Measurements from ENCODE around the gene CSRP1. TPM values are rescaled to one million over a fixed set of nuclear protein-coding genes. Genes with fewer than 3 reads are reported as not detected.
"Not testable (repeated sequence)": the region's sequence is repeated elsewhere in the genome, so short reads cannot be mapped to it uniquely, and the experiment has no call there.

Gene CSRP1
- total and polyA plus RNA-seq, 2 donors: 39.7 to 170 TPM

DNA sequence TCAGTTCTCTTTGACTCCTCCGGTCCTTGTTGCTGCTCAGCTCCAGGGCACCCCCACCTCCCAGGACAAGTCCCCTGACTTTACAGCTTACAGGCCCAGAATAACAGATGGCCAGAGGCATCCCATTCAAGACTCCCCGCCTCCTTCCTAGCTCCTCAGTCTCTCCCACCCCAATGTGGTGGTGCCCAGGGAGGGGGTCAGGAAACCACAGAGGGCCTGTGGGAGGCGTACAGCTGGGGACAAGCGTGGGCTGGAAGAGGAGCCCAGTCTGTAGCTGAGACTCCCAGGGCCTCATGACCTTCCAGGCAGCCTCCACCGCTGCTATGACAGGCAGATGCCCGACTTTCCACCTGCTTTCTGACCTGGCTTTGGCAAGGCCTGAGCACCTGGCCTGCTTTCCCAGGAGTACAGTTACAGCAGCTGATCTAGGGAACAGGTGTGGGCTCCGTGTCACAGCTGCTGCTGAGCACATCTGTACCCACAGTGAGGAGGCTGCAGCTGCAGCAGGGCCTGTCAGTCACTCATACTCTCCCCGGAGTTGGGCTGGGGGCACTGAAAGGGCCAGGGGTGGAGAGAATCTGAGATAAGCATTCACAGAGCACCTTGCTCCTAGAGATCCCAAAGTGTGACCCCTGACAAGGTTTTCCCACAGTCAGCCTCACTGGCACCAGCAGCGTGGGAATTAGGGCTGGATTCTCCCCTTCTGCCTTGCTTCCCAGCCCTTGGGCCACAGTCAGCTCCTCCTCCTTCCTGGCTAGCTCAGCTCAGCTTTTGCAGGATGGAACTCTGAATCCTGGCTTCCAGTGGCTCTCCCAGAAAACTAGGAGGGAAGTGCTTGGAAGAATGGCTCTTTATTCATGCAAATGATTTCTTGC lies 24.9 kb upstream of the CSRP1 start:
- no peaks in the 10 kb centered on the region for H3K36me3 ChIP-seq (ENCODE audit: control insufficient read depth in 2 of 2, insufficient read depth in 2 of 2, low read length in 1 of 2)
- H3K27ac ChIP-seq (ENCODE audit: low read depth in 1 of 2, low read length in 1 of 2): no peak overlapping the region
- no peak for DNase-seq (ENCODE audit: low read depth in 6 of 9, low spot score in 9 of 9)
- WGBS: 41% methylated on average over 9 of the region's 9 CpGs
- H3K4me1 ChIP-seq (ENCODE audit: control insufficient read depth in 2 of 2, insufficient read depth in 2 of 2, low read length in 2 of 2): peaks cover 0 to 13% of the 10 kb centered on the region in 2 donors
- peaks cover 5 to 29% of the 10 kb centered on the region in 2 donors for H3K27me3 ChIP-seq (ENCODE audit: control insufficient read depth in 2 of 2, insufficient read depth in 1 of 2, low read length in 1 of 2)
- no peaks in the 10 kb centered on the region for H3K9me3 ChIP-seq (ENCODE audit: control insufficient read depth in 2 of 2, insufficient read depth in 1 of 2, low read length in 1 of 2)
- H3K4me3 ChIP-seq (ENCODE audit: low read length in 2 of 2): no peak overlapping the region

DNA sequence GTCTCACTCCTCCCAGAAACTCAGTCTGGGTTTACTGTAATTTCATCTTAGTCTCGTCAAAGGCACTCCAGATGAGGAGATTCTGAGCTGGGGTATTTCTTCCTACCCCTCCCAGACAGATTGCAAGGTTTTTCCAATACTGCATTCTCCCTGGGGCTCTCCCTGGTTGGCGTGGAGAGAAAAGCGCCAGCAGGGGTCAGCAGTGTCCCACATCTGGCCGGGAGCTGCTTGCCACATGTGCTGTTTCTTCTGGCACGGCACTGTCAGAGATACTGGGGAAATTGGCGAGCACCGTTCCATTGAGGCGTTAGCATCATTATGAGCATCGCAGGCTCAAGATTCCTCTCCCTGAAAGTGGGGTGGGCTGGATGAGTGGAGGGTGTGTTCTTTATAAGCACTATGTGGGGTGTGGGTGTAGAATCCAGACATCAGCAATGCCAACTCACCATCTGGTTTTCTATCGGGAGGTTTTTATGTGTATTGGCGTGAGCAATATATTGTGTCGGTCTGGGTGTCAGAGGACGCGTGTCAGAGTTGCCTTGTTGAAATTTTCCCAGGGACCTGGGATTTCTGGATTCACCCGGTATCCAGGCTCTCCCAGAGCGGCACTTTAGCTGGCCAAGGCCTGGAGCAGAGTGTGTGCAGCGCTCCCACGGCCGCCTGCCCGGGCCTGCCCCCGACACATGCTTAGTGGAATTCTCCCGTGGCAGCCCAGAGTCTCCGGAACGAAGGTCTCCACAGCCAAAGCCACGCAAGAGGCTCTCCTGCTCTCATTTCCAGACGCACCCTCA lies 24.0 kb upstream of the CSRP1 start:
- H3K27ac ChIP-seq (ENCODE audit: low read depth in 1 of 2, low read length in 1 of 2): no peak overlapping the region
- H3K27me3 ChIP-seq (ENCODE audit: control insufficient read depth in 2 of 2, insufficient read depth in 1 of 2, low read length in 1 of 2): peaks cover 0 to 21% of the 10 kb centered on the region in 2 donors
- H3K4me1 ChIP-seq (ENCODE audit: control insufficient read depth in 2 of 2, insufficient read depth in 2 of 2, low read length in 2 of 2): peaks cover 0 to 13% of the 10 kb centered on the region in 2 donors
- WGBS: 72% methylated on average over 26 of the region's 26 CpGs
- no peaks in the 10 kb centered on the region for H3K36me3 ChIP-seq (ENCODE audit: control insufficient read depth in 2 of 2, insufficient read depth in 2 of 2, low read length in 1 of 2)
- DNase-seq (ENCODE audit: low read depth in 6 of 9, low spot score in 9 of 9): peak in 2 of 9 donors; percentile 36 to 39
- no peak overlapping the region for H3K4me3 ChIP-seq (ENCODE audit: low read length in 2 of 2)
- H3K9me3 ChIP-seq (ENCODE audit: control insufficient read depth in 2 of 2, insufficient read depth in 1 of 2, low read length in 1 of 2): no peaks in the 10 kb centered on the region

DNA sequence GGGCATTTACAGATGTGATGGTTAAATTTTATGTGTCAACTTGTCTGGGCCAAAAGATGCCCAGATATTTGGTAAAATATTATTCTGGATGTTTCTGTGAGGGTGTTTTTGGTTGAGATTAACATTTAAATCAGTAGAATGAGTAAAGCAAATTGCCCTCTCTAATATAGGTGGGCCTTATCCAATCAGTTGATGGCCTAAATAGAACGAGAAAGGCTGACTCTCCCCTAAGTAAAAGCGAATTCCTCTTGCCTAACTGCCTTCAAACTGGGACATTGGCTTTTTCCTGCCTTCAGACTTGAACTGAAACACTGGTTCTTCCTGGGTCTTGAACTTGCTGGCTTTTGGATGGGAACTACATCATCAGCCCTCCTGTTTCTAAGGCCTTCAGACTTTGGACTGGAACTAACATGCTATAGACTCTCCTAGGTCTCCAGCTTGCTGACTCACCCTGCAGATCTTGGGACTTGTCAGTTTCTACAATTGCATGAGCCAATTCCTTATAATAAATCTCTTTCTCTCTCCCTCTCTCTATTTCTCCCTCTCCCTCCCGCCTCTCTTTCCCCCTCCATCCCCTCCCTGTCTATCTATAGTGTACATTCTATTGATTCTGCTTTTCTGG lies 21.8 kb upstream of the CSRP1 start:
- H3K4me3 ChIP-seq (ENCODE audit: low read length in 2 of 2): no peak overlapping the region
- H3K4me1 ChIP-seq (ENCODE audit: control insufficient read depth in 2 of 2, insufficient read depth in 2 of 2, low read length in 2 of 2): peaks cover 0 to 13% of the 10 kb centered on the region in 2 donors
- DNase-seq (ENCODE audit: low read depth in 6 of 9, low spot score in 9 of 9): no peak
- no peaks in the 10 kb centered on the region for H3K9me3 ChIP-seq (ENCODE audit: control insufficient read depth in 2 of 2, insufficient read depth in 1 of 2, low read length in 1 of 2)
- H3K36me3 ChIP-seq (ENCODE audit: control insufficient read depth in 2 of 2, insufficient read depth in 2 of 2, low read length in 1 of 2): no peaks in the 10 kb centered on the region
- WGBS: 93% methylated on average over 3 of the region's 3 CpGs
- H3K27me3 ChIP-seq (ENCODE audit: control insufficient read depth in 2 of 2, insufficient read depth in 1 of 2, low read length in 1 of 2): peaks cover 0 to 7% of the 10 kb centered on the region in 2 donors
- no peak overlapping the region for H3K27ac ChIP-seq (ENCODE audit: low read depth in 1 of 2, low read length in 1 of 2)

DNA sequence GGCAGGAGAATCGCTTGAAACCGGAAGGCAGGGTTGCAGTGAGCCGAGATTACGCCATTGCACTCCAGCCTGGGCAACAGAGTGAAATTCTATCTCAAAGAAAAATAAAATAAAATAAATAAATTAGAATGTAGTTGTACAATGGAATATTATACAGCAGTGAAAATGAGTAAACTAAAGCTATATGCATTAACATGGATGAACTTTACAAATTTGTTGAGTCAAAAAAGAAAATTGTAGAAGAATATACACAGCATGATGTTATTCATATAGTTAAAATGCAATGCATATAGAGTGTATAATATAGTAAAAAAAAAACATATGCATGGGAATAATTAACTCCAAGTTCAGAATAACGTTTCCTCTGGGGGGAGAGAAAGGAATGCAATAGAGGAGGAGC lies 21.0 kb upstream of the CSRP1 start:
- no peak for DNase-seq (ENCODE audit: low read depth in 6 of 9, low spot score in 9 of 9)
- WGBS: 95% methylated on average over 5 of the region's 5 CpGs
- Histone ChIP-seq H3K27ac (ENCODE audit: low read depth in 1 of 2, low read length in 1 of 2) (no peak overlapping the region), H3K4me1 (ENCODE audit: control insufficient read depth in 2 of 2, insufficient read depth in 2 of 2, low read length in 2 of 2) (peaks cover 0 to 13% of the 10 kb centered on the region in 2 donors), H3K36me3 (ENCODE audit: control insufficient read depth in 2 of 2, insufficient read depth in 2 of 2, low read length in 1 of 2) (no peaks in the 10 kb centered on the region), H3K9me3 (ENCODE audit: control insufficient read depth in 2 of 2, insufficient read depth in 1 of 2, low read length in 1 of 2) (no peaks in the 10 kb centered on the region), H3K27me3 (ENCODE audit: control insufficient read depth in 2 of 2, insufficient read depth in 1 of 2, low read length in 1 of 2) (peaks cover 0 to 6% of the 10 kb centered on the region in 2 donors), H3K4me3 (ENCODE audit: low read length in 2 of 2) (no peak overlapping the region)

DNA sequence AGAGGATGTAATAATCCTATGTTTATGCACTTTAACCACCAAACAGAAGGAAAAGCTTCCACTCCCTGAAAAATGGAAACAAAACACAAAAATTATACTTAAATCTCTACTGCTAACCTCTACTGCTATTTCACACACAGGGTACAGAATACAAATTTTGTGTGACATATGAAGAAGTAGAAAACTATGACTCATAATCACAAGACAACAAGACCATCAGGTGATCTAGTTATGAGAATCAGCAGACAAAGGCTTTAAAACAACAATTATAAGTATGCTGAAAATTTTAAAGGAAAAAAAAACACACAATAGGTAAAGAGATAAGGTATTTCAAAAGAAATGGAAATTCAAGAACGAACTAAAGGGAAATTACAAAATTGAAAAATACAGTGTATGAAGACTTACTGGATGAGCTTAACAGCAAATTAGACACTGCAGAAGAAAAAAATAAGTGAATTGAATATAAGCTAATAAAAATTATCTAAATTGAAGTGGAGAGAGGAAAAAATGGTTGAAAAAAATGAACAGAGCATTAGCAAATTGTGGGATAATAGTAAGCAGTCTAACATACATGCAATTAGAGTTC lies 18.4 kb upstream of the CSRP1 start:
- DNase-seq (ENCODE audit: low read depth in 6 of 9, low spot score in 9 of 9): no peak
- 98% methylated on average over 1 of the region's 1 CpG for WGBS
- Histone ChIP-seq H3K4me3 (ENCODE audit: low read length in 2 of 2) (no peak overlapping the region), H3K27ac (ENCODE audit: low read depth in 1 of 2, low read length in 1 of 2) (no peak overlapping the region), H3K36me3 (ENCODE audit: control insufficient read depth in 2 of 2, insufficient read depth in 2 of 2, low read length in 1 of 2) (no peaks in the 10 kb centered on the region), H3K27me3 (ENCODE audit: control insufficient read depth in 2 of 2, insufficient read depth in 1 of 2, low read length in 1 of 2) (no peaks in the 10 kb centered on the region), H3K4me1 (ENCODE audit: control insufficient read depth in 2 of 2, insufficient read depth in 2 of 2, low read length in 2 of 2) (no peaks in the 10 kb centered on the region), H3K9me3 (ENCODE audit: control insufficient read depth in 2 of 2, insufficient read depth in 1 of 2, low read length in 1 of 2) (no peaks in the 10 kb centered on the region)

DNA sequence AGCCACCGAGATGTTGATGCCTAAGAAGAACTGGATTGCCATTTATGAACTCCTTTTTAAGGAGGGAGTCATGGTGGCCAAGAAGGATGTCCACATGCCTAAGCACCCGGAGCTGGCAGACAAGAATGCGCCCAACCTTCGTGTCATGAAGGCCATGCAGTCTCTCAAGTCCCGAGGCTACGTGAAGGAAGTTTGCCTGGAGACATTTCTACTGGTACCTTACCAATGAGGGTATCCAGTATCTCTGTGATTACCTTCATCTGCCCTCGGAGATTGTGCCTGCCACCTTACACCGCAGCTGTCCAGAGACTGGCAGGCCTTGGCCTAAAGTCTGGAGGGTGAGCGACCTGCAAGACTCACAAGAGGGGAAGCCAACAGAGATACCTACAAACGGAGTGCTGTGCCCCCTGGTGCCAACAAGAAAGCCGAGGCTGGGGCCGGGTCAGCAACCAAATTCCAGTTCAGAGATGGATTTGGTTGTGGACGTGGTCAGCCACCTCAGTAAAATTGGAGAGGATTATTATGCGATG lies 13.2 kb upstream of the CSRP1 start:
- H3K27me3 ChIP-seq (ENCODE audit: control insufficient read depth in 2 of 2, insufficient read depth in 1 of 2, low read length in 1 of 2); DNase-seq (ENCODE audit: low read depth in 6 of 9, low spot score in 9 of 9); H3K4me3 ChIP-seq (ENCODE audit: low read length in 2 of 2); H3K36me3 ChIP-seq (ENCODE audit: control insufficient read depth in 2 of 2, insufficient read depth in 2 of 2, low read length in 1 of 2); H3K4me1 ChIP-seq (ENCODE audit: control insufficient read depth in 2 of 2, insufficient read depth in 2 of 2, low read length in 2 of 2); H3K9me3 ChIP-seq (ENCODE audit: control insufficient read depth in 2 of 2, insufficient read depth in 1 of 2, low read length in 1 of 2); H3K27ac ChIP-seq (ENCODE audit: low read depth in 1 of 2, low read length in 1 of 2): not testable (repeated sequence)
- 81% methylated on average over 14 of the region's 14 CpGs for WGBS

DNA sequence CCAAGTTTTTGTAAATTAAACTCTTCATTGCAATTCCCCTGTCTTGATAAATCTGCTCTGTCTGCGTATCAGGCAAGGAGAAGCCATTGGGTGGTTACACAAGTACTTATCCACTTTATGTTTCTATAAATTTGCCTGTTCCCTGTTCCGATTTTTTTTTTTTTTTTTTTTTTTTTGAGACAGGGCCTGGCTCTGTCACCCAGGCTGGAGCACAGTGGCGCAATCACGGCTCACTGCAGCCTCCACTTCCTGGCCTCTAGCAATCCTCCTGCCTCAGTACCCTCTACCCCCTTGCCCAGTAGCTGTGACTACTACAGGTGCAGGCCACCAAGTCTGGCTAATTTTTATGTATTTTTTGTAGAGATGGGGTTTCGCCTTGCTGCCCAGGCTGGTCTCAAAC lies 11.1 kb upstream of the CSRP1 start:
- DNase-seq (ENCODE audit: low read depth in 6 of 9, low spot score in 9 of 9): no peak
- H3K4me3 ChIP-seq (ENCODE audit: low read length in 2 of 2): no peak overlapping the region
- H3K27me3 ChIP-seq (ENCODE audit: control insufficient read depth in 2 of 2, insufficient read depth in 1 of 2, low read length in 1 of 2): no peaks in the 10 kb centered on the region
- no peaks in the 10 kb centered on the region for H3K36me3 ChIP-seq (ENCODE audit: control insufficient read depth in 2 of 2, insufficient read depth in 2 of 2, low read length in 1 of 2)
- H3K27ac ChIP-seq (ENCODE audit: low read depth in 1 of 2, low read length in 1 of 2): no peak overlapping the region
- 98% methylated on average over 5 of the region's 5 CpGs for WGBS
- no peaks in the 10 kb centered on the region for H3K9me3 ChIP-seq (ENCODE audit: control insufficient read depth in 2 of 2, insufficient read depth in 1 of 2, low read length in 1 of 2)
- H3K4me1 ChIP-seq (ENCODE audit: control insufficient read depth in 2 of 2, insufficient read depth in 2 of 2, low read length in 2 of 2): no peaks in the 10 kb centered on the region

DNA sequence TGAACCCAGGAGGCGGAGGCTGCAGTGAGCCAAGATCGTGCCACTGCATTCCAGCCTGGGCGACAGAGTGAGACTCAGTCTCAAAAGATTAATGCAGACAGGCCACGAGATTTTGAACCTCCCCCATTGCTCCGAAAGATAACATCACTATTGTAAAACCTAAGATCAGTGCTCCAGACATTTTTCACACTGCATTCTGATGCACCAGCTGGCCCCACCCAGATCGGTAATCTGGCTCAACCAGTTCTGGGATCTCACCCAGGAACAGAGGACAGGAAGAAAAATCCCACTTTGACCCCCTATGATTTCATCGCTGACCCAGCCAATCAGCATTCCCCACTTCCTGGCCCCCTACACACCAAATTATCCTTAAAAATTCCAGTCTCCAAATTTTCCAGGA lies 10.7 kb upstream of the CSRP1 start:
- DNase-seq (ENCODE audit: low read depth in 6 of 9, low spot score in 9 of 9): no peak
- Histone ChIP-seq H3K4me1 (ENCODE audit: control insufficient read depth in 2 of 2, insufficient read depth in 2 of 2, low read length in 2 of 2) (peaks cover 0 to 3% of the 10 kb centered on the region in 2 donors), H3K36me3 (ENCODE audit: control insufficient read depth in 2 of 2, insufficient read depth in 2 of 2, low read length in 1 of 2) (no peaks in the 10 kb centered on the region), H3K9me3 (ENCODE audit: control insufficient read depth in 2 of 2, insufficient read depth in 1 of 2, low read length in 1 of 2) (no peaks in the 10 kb centered on the region), H3K27me3 (ENCODE audit: control insufficient read depth in 2 of 2, insufficient read depth in 1 of 2, low read length in 1 of 2) (no peaks in the 10 kb centered on the region), H3K27ac (ENCODE audit: low read depth in 1 of 2, low read length in 1 of 2) (no peak overlapping the region), H3K4me3 (ENCODE audit: low read length in 2 of 2) (no peak overlapping the region)
- 96% methylated on average over 7 of the region's 7 CpGs for WGBS

Measured in thymus (tissue), 11 donors.